Ovary (tissue), 3 donors: ENCODE measurements around the gene MARCHF2.
A peak's percentile ranks its signal among the peaks of the same experiment; 100 is the strongest.

Experiments used
- EP300 ChIP-seq: sonication (generic); formaldehyde crosslinking; IDR thresholded peaks from one replicate; pipeline ENCODE4 v1.6.1; 2017; ENCODE audit warnings: antibody characterized with exemption
- POLR2A ChIP-seq: fragments of 450-650 bp; IDR thresholded peaks from one replicate; pipeline ENCODE4 v1.6.1; 2017; ENCODE audit warnings: antibody characterized with exemption, mild to moderate bottlenecking, moderate library complexity
- TF ChIP-seq, protein P1 (sequence below), 3 donors: fragments of 450-650 bp in 2 of 3; fragments of 200-600 bp in 1 of 3; IDR thresholded peaks; one replicate each; pipeline versions ENCODE4 v1.5.1 to v1.8.0; 2016 to 2022; ENCODE audit warnings: antibody characterized with exemption in 3 of 3, mild to moderate bottlenecking in 1 of 3
- donor health status: DM: no; HTN: no; CAD: no.

DNA sequence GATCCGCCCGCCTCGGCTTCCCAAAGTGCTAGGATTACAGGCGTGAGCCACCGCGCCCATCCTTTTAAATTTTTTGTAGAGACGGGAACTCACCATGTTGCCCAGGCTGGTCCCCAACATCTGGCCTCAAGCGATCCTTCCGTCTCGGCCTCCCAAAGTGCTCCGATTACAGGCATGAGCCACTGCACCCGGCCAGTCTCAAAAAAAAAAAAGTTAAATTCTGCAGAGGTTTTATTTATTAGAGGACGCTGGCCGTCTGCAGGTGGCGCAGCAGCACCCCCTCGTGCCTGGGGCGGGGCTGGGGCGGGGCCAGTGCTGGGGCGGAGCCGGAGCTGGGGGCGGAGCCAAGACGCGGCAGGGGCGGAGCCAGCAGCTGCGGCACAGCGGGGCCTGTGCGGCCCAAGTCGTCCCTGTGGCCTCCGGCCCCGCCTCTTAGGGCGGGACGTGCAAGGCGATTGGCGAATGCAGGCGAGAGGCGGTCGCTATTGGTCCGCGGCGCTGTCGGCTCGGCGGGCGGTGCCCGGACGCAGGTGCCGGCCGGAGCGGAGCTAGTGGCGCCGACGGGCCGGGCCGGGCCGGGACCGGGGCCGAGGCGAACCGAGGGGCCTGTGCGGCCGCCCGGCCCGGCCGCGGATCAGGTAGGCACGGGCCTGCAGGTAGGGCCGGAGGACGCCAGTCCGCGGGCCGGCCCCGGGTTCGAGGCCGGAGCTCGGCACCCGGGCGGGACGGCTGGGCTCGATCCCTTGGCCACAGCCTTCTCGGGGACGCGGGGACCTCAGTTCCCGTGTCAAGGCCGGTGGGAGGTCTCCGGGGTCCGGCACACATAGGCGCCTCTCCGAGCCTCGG, at the start of gene MARCHF2:
- TF ChIP-seq, protein P1, sequence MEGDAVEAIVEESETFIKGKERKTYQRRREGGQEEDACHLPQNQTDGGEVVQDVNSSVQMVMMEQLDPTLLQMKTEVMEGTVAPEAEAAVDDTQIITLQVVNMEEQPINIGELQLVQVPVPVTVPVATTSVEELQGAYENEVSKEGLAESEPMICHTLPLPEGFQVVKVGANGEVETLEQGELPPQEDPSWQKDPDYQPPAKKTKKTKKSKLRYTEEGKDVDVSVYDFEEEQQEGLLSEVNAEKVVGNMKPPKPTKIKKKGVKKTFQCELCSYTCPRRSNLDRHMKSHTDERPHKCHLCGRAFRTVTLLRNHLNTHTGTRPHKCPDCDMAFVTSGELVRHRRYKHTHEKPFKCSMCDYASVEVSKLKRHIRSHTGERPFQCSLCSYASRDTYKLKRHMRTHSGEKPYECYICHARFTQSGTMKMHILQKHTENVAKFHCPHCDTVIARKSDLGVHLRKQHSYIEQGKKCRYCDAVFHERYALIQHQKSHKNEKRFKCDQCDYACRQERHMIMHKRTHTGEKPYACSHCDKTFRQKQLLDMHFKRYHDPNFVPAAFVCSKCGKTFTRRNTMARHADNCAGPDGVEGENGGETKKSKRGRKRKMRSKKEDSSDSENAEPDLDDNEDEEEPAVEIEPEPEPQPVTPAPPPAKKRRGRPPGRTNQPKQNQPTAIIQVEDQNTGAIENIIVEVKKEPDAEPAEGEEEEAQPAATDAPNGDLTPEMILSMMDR (IDR thresholded peaks at IDR 0.05) = peak; percentile 62 to 70 (median 65)
- TF ChIP-seq POLR2A (peak; percentile 41), EP300 (no peak)
